Measurements from ENCODE around the gene PLA2G3.

DNA sequence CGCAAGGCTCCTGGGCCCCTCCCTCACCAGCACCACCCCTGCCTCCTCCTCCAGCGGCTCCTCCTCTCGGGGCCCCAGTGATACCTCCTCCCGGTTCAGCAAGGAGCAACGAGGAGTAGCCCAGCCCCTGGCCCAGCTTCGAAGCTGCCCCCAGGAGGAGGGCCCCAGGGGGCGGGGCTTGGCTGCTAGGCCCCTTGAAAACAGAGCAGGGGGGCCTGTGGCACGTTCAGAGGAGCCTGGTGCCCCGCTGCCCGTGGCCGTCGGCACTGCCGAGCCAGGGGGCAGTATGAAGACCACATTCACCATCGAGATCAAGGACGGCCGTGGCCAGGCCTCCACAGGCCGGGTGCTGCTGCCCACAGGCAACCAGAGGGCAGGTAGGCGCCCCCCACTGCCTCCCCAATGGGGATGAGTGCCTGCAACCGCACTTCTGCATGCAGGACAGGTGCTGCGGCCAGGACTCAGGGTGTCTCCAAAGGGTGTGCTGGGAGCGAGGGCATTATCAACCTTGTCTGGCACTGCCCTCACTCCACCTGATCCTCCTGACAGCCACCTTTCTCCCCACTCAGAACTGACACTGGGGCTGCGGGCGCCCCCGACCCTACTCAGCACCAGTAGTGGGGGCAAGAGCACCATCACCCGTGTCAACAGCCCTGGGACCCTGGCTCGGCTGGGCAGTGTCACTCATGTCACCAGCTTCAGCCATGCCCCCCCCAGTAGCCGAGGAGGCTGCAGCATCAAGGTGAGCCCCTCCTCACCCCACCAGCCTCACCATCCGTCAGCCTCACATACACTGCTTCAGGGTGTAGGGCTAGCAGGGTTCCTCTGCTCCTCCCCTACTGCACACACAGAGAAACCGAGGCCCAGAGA, 49.0 kb downstream of the PLA2G3 start:
- no peak for TF ChIP-seq EP300 (IDR thresholded peaks at IDR 0.05)
- TF ChIP-seq, protein P1, sequence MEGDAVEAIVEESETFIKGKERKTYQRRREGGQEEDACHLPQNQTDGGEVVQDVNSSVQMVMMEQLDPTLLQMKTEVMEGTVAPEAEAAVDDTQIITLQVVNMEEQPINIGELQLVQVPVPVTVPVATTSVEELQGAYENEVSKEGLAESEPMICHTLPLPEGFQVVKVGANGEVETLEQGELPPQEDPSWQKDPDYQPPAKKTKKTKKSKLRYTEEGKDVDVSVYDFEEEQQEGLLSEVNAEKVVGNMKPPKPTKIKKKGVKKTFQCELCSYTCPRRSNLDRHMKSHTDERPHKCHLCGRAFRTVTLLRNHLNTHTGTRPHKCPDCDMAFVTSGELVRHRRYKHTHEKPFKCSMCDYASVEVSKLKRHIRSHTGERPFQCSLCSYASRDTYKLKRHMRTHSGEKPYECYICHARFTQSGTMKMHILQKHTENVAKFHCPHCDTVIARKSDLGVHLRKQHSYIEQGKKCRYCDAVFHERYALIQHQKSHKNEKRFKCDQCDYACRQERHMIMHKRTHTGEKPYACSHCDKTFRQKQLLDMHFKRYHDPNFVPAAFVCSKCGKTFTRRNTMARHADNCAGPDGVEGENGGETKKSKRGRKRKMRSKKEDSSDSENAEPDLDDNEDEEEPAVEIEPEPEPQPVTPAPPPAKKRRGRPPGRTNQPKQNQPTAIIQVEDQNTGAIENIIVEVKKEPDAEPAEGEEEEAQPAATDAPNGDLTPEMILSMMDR (IDR thresholded peaks at IDR 0.05), result no peak
- TF ChIP-seq POLR2A (IDR thresholded peaks at IDR 0.05; ENCODE audit: low read length), result no peak
- TF ChIP-seq MAFK (IDR thresholded peaks at IDR 0.05; ENCODE audit: partially characterized antibody), result no peak
- no peak for TF ChIP-seq RCOR1 (IDR thresholded peaks at IDR 0.05; ENCODE audit: low read depth, low read length)
- TF ChIP-seq, protein P2, sequence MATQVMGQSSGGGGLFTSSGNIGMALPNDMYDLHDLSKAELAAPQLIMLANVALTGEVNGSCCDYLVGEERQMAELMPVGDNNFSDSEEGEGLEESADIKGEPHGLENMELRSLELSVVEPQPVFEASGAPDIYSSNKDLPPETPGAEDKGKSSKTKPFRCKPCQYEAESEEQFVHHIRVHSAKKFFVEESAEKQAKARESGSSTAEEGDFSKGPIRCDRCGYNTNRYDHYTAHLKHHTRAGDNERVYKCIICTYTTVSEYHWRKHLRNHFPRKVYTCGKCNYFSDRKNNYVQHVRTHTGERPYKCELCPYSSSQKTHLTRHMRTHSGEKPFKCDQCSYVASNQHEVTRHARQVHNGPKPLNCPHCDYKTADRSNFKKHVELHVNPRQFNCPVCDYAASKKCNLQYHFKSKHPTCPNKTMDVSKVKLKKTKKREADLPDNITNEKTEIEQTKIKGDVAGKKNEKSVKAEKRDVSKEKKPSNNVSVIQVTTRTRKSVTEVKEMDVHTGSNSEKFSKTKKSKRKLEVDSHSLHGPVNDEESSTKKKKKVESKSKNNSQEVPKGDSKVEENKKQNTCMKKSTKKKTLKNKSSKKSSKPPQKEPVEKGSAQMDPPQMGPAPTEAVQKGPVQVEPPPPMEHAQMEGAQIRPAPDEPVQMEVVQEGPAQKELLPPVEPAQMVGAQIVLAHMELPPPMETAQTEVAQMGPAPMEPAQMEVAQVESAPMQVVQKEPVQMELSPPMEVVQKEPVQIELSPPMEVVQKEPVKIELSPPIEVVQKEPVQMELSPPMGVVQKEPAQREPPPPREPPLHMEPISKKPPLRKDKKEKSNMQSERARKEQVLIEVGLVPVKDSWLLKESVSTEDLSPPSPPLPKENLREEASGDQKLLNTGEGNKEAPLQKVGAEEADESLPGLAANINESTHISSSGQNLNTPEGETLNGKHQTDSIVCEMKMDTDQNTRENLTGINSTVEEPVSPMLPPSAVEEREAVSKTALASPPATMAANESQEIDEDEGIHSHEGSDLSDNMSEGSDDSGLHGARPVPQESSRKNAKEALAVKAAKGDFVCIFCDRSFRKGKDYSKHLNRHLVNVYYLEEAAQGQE (IDR thresholded peaks at IDR 0.05), result no peak
- no peak for TF ChIP-seq BHLHE40 (IDR thresholded peaks at IDR 0.05; ENCODE audit: low read depth, low read length)

All from A549 (cell line).